Right lobe of liver (tissue), 4 donors: ENCODE measurements around the gene SBF2.

Experiments used
- POLR2A ChIP-seq: fragments of 450-650 bp; IDR thresholded peaks from one replicate; pipeline ENCODE4 v1.6.1; 2017; ENCODE audit warnings: antibody characterized with exemption, mild to moderate bottlenecking
- TF ChIP-seq, protein P1 (sequence below), 4 donors: fragments of 200-600 bp in 3 of 4; fragments of 450-650 bp in 1 of 4; IDR thresholded peaks; one replicate each; pipeline versions ENCODE4 v1.5.1 to v1.8.0; 2016 to 2022; ENCODE audit warnings: antibody characterized with exemption in 4 of 4, mild to moderate bottlenecking in 2 of 4
- donor health status: DM: no; HTN: no; CAD: no.
- donor health status: DM: no; HTN: no; CAD: no.
- donor health status: DM: no; HTN: yes; CAD: no.

DNA sequence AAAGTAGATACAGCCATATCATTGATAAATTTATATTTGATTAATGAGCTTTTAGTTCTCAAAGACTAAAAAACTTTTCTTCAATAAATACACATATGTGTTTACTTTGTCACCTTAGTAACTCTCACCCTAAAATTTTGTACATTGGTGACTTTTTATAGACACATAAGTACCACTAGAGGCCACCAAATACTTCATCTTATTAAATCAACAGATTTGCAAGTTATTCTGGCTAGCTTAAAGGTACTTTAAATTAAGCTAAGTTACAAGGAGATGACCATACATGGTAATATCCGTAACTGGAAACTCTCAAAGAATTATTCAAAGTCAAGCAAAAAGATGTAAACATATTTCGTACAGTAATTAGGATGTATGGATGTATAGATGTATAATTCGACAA, 112.2 kb downstream of the SBF2 start:
- TF ChIP-seq, protein P1, sequence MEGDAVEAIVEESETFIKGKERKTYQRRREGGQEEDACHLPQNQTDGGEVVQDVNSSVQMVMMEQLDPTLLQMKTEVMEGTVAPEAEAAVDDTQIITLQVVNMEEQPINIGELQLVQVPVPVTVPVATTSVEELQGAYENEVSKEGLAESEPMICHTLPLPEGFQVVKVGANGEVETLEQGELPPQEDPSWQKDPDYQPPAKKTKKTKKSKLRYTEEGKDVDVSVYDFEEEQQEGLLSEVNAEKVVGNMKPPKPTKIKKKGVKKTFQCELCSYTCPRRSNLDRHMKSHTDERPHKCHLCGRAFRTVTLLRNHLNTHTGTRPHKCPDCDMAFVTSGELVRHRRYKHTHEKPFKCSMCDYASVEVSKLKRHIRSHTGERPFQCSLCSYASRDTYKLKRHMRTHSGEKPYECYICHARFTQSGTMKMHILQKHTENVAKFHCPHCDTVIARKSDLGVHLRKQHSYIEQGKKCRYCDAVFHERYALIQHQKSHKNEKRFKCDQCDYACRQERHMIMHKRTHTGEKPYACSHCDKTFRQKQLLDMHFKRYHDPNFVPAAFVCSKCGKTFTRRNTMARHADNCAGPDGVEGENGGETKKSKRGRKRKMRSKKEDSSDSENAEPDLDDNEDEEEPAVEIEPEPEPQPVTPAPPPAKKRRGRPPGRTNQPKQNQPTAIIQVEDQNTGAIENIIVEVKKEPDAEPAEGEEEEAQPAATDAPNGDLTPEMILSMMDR (IDR thresholded peaks at IDR 0.05) = peak; percentile 27 to 50 (median 44)
- TF ChIP-seq POLR2A = no peak
